PC-3 (cell line): Measurements from ENCODE around the gene MGAT4D. TPM values are rescaled to one million over a fixed set of nuclear protein-coding genes. Genes with fewer than 3 reads are reported as not detected.
"Not testable (repeated sequence)": the region's sequence is repeated elsewhere in the genome, so short reads cannot be mapped to it uniquely, and the experiment has no call there.

Experiments
- ATAC-seq: fragments of 200-7000 bp; cut with Tn5 transposase; 2 replicates; pipeline ENCODE4 v1.9.1; 2020; ENCODE audit warnings: mild to moderate bottlenecking, moderate library complexity
- BruUV-seq: library from RNA; stranded (reverse); fragments of 400-500 nt; replicated peaks from 2 replicates; lab custom pipeline; 2021; lab: Mats Ljungman, UMichigan
- CTCF ChIA-PET: fragments of 300-600 bp; sonication (Branson Sonifier 250); formaldehyde crosslinking; loops from one replicate; lab custom pipeline; 2022; ENCODE audit warnings: antibody characterized with exemption; lab: Charles Lee
- POLR2A ChIA-PET: fragments of 300-600 bp; sonication (Branson Sonifier 250); formaldehyde crosslinking; loops from one replicate; lab custom pipeline; 2022; ENCODE audit warnings: antibody characterized with exemption; ENCODE audit not compliant: unreplicated experiment; lab: Charles Lee
- DNase-seq: peaks from one replicate; pipeline ENCODE4 v3.0.0-alpha.2; 2015
- H2AFZ ChIP-seq: fragments of 300-600 bp; sonication (generic); 2 replicates; pipeline ENCODE4 v1.6.0; 2016; ENCODE audit warnings: antibody characterized with exemption, low read length
- H3F3A ChIP-seq: fragments of 300-600 bp; sonication (generic); one replicate; pipeline ENCODE4 v1.6.0; 2017; ENCODE audit warnings: antibody characterized with exemption, low read length, control low read depth, mild to moderate bottlenecking; ENCODE audit not compliant: unreplicated experiment
- H3K27ac ChIP-seq: fragments of 300-600 bp; sonication (generic); 2 replicates; pipeline ENCODE4 v1.5.1; 2016; ENCODE audit warnings: mild to moderate bottlenecking, low read length
- H3K27me3 ChIP-seq: fragments of 300-600 bp; sonication (generic); 2 replicates; pipeline ENCODE4 v1.6.1; 2016; ENCODE audit warnings: low read length, mixed read lengths
- H3K36me3 ChIP-seq: fragments of 300-600 bp; sonication (generic); 2 replicates; pipeline ENCODE4 v1.6.1; 2016; ENCODE audit warnings: low read depth, mixed run types, low read length, mixed read lengths
- H3K4me1 ChIP-seq: fragments of 300-600 bp; sonication (generic); 2 replicates; pipeline ENCODE4 v1.5.1; 2016; ENCODE audit warnings: low read length; ENCODE audit not compliant: insufficient read depth
- H3K4me2 ChIP-seq: fragments of 300-600 bp; sonication (generic); 2 replicates; pipeline ENCODE4 v1.6.0; 2016; ENCODE audit warnings: low read length
- H3K4me3 ChIP-seq: fragments of 300-600 bp; sonication (generic); 2 replicates; pipeline ENCODE4 v1.5.1; 2016; ENCODE audit warnings: mild to moderate bottlenecking, low read length, mixed read lengths
- H3K79me2 ChIP-seq: fragments of 300-600 bp; sonication (generic); 2 replicates; pipeline ENCODE4 v1.6.1; 2017; ENCODE audit warnings: low read length, mixed read lengths
- H3K9ac ChIP-seq: fragments of 300-600 bp; sonication (generic); 2 replicates; pipeline ENCODE4 v1.6.0; 2016; ENCODE audit warnings: mild to moderate bottlenecking, low read length
- H3K9me2 ChIP-seq: fragments of 300-600 bp; sonication (generic); replicated peaks from 2 replicates; pipeline ENCODE4 v1.6.1; 2016; ENCODE audit warnings: mixed run types, low read length, mixed read lengths
- H3K9me3 ChIP-seq: fragments of 300-600 bp; sonication (generic); 2 replicates; pipeline ENCODE4 v1.6.1; 2016; ENCODE audit warnings: low read length, mixed read lengths
- H4K20me1 ChIP-seq: fragments of 300-600 bp; sonication (generic); 2 replicates; pipeline ENCODE4 v1.6.1; 2016; ENCODE audit warnings: low read length, mixed read lengths
- CTCF ChIP-seq: fragments of 300-600 bp; sonication (generic); conservative IDR thresholded peaks from 2 replicates; pipeline ENCODE4 v1.5.1; 2017; ENCODE audit warnings: antibody characterized with exemption, low read depth, mild to moderate bottlenecking, low read length
- EZH2 ChIP-seq: fragments of 300-600 bp; sonication (generic); IDR thresholded peaks from one replicate; pipeline ENCODE4 v1.6.1; 2017; ENCODE audit warnings: antibody characterized with exemption, mild to moderate bottlenecking, low read length; ENCODE audit not compliant: unreplicated experiment
- EZH2phosphoT487 ChIP-seq: fragments of 300-600 bp; sonication (generic); IDR thresholded peaks from 2 replicates; pipeline ENCODE4 v1.6.1; 2018; ENCODE audit warnings: mild to moderate bottlenecking, antibody characterized with exemption, low read length, borderline replicate concordance
- intact Hi-C: fragments of 100-400 bp; cut with micrococcal nuclease; formaldehyde crosslinking; loops from 2 replicates; pipeline ENCODE4 v1.9.0; 2023
- total RNA-seq: library from RNA; depleted of rRNA; stranded (reverse); fragments of >200 nt; gene quantifications from 2 replicates; pipeline ENCODE4 v1.2.3, GENCODE V29; 2014

Gene MGAT4D
- total RNA-seq, 1 experiment from 2014 or later, result not detected

- Histone ChIP-seq H3K9ac (no peak overlapping the region), H3K36me3 (no peaks in the 10 kb centered on the region; the same call in none of the 2 replicates), H2AFZ (peak overlapping the region; percentile 98), H3K4me1 (peaks cover 7% of the 10 kb centered on the region; the same call in 1 of the 2 replicates), H3K4me3 (peak overlapping the region; percentile 77), H3F3A (no peaks in the 10 kb centered on the region), H3K9me3 (no peaks in the 10 kb centered on the region), H3K27ac (no peak overlapping the region), H3K9me2 (no peaks in the 10 kb centered on the region), H3K79me2 (peaks cover 15% of the 10 kb centered on the region; the same call in 1 of the 2 replicates), H4K20me1 (no peaks in the 10 kb centered on the region), H3K4me2 (peak overlapping the region; percentile 80), H3K27me3 (no peaks in the 10 kb centered on the region)
- ChIA-PET CTCF (interaction anchor here (0.7 kb wide), 1 partner anchor 74 kb away, joined by 3 read pairs; no protein-coding TSS in a partner anchor), POLR2A (no interaction called here)
- intact Hi-C loops, result loop anchor here (5.0 kb wide), 1 partner anchor 151 kb away; the partner anchor contains the start of gene SCOC
- no peak for TF ChIP-seq EZH2
- no peak for TF ChIP-seq EZH2phosphoT487
- TF ChIP-seq CTCF, result no peak
- BruUV-seq, result no TSS peak
- no peak for DNase-seq
- no peak; the same call in 1 of the 2 replicates for ATAC-seq
These were observed 25.3 kb upstream of the MGAT4D start for GRCh38 chr4:140523370-140523856.

- intact Hi-C loops, result no loop called here
- H3K9me2 ChIP-seq, result no peaks in the 10 kb centered on the region
- no peaks in the 10 kb centered on the region for H3K4me1 ChIP-seq
- DNase-seq (no peak), ATAC-seq (no peak)
- H3K9me3 ChIP-seq, result no peaks in the 10 kb centered on the region
- no peaks in the 10 kb centered on the region for H3K36me3 ChIP-seq
- ChIA-PET POLR2A (no interaction called here), CTCF (no interaction called here)
- TF ChIP-seq CTCF (no peak), EZH2phosphoT487 (no peak), EZH2 (no peak)
- H3K4me2 ChIP-seq, result no peak overlapping the region
- no peaks in the 10 kb centered on the region for H3K79me2 ChIP-seq
- no peaks in the 10 kb centered on the region for H3F3A ChIP-seq
- H4K20me1 ChIP-seq, result no peaks in the 10 kb centered on the region
- H2AFZ ChIP-seq, result no peak overlapping the region
- BruUV-seq, result no TSS peak
- no peaks in the 10 kb centered on the region for H3K27me3 ChIP-seq
- no peak overlapping the region for H3K9ac ChIP-seq
- H3K27ac ChIP-seq, result no peak overlapping the region
- no peak overlapping the region for H3K4me3 ChIP-seq
These were observed 17.3 kb upstream of the MGAT4D start for GRCh38 chr4:140515423-140515822.

GRCh38 chr4:140513765-140514164 is 15.7 kb upstream of the MGAT4D start:
- H3K4me3 ChIP-seq, H3K9ac ChIP-seq, H2AFZ ChIP-seq, H3K9me2 ChIP-seq, H3K4me2 ChIP-seq, H3K27me3 ChIP-seq, H3K27ac ChIP-seq, ATAC-seq, intact Hi-C loops, H3K79me2 ChIP-seq, BruUV-seq, H3K36me3 ChIP-seq, CTCF ChIA-PET, H3K9me3 ChIP-seq, H3F3A ChIP-seq, POLR2A ChIA-PET, H4K20me1 ChIP-seq, H3K4me1 ChIP-seq, DNase-seq: not testable (repeated sequence)
